HG03196 (cell line): ENCODE results near the gene BRD2.

ENCODE experiments used
- ATAC-seq: cut with Tn5 transposase; IDR thresholded peaks from one replicate; pipeline ENCODE4 v1.9.1; 2021; ENCODE audit not compliant: unreplicated experiment

BRD2 gene

DNA sequence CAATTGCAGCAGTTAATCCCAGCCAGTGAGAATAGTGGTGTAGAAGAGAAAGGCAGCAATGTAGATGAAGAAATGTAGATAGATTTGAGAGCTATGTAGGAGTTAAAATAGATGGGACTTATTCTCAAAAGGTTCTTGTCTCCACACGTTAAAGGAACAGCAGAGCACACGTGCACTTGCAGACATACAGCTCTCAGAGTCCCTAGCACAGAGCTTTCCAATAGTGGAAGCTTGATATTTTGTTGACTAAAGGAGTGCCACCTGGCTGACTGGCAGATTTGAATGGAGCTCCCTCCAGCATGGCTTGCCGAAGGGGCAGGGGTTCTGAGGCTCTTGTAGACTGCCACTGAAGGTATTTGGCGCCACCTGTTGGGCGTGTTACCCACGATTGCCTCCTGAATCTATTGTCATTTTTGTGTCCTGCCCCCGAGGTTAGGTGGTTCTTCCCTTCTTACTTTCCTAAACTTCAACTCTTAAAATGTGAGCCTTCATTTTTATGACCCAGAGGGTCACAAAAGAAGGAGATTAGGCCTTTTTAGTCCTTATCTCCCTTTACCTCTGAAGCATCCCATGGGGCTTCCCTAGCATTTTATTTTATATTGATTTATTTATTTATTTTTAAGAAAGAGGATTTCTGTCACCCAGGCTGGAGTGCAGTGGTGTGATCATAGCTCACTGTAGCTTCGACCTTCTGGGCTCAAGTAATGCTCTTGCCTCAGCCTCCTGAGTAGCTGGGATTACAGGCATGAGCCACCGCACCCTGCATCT lies 16.4 kb downstream of the BRD2 start:
- ATAC-seq: peak; percentile 66

DNA sequence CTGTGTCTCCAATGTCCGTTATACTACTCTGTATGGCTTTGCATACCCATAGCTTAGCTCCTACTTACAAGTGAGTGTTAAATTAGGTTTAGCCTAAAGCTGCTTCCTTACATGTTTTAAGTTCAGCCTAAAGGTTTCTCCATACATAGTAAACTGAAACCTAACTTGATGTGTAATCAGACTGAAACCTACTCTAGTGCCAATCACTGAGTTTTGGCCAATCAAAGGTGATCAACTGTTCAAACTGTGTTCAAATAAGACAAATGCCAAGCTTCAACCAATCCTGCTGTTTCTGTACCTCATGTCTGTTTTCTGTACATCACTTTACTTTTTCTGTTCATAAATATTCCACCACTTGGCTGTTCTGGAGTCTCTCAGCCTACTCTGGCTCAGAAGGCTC lies 21.0 kb downstream of the BRD2 start:
- no peak for ATAC-seq

- no peak for ATAC-seq
Measured at GRCh38 chr6:32991972-32992371, 23.6 kb downstream of the BRD2 start.

DNA sequence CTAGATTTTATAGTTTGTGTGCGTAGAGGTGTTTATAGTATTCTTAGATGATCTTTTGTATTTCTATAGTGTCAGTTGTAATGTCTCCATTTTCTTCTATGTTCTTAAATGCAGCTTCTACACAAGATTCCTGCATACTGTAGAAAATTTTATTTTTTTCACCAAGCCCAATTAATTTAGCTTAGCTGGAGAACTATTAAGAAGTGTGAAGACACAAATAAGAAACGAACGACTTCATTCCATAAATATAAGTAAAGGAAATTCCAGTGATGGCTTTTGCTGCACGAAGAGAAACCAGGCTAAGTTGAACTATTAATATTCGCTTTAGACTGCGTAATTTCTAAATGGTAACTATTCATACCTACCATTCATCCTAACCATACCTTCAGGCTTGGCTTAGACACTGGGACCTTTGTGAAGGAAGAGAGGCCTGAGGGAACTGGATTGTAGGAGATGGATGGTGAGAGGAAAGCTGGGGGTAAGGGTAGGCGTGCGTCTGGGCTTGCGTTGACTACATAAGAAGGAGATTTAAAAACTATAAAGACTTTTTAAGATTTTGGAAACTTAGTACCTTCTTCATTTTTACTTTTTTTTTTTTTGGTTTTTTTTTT lies 25.1 kb downstream of the BRD2 start:
- no peak for ATAC-seq

GRCh38 chr6:32995448-32995847 lies 27.1 kb downstream of the BRD2 start:
- ATAC-seq: no peak

DNA sequence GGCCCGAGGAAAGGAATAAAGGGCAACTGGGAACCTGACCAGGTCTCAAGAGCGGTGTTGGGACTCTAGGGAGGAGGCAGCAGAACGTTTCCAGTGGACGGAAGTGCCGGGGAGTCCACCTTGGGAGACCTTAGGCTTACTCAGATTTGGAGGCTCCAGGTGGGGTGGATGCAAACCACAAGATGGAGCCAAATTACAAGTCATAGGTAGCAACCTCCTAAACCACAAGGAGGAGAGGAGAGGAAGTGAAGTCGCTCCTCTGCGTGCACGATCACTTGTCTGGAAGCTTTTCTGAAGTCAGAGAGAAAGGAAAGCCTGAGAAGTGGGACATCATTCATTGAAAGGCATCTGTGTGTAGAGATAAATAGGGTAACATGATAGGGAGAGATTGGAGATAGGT lies 31.7 kb downstream of the BRD2 start:
- no peak for ATAC-seq

DNA sequence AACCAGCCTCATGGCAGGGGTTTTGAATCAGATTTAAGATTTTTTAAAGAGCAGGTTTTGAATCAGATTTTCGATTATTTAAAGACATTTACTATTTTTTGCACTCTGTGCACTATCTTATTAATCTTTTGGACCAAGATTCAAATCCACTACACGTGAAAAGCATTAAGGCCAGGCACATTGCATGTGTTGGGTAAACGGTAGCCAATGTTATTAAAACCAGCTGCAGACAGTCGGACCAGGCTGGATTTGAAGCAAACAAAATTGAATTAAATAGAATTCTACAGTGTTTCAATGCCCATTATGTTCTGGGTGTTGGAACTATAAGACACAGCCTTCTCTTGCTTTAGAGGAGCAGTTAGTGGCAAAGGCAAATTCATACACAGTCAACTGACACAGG lies 33.3 kb downstream of the BRD2 start:
- ATAC-seq: no peak

DNA sequence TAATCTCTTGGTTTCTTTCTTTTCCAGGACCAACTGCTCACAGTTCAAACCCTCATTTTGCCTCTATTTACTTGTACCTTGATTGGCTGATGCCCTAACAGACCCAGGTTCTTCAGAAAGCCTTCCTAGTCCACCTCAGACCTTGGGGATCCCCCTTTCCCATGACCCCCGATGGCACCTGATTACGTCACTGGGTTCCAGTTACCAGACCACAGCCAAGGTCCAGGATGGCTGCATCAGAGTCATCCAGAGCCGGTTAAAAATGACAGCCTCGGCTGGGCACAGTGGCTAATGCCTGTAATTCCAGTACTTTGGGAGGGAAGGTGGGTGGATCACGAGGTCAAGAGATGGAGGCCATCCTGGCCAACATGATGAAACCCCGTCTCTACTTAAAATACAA lies 36.5 kb downstream of the BRD2 start:
- ATAC-seq: no peak

DNA sequence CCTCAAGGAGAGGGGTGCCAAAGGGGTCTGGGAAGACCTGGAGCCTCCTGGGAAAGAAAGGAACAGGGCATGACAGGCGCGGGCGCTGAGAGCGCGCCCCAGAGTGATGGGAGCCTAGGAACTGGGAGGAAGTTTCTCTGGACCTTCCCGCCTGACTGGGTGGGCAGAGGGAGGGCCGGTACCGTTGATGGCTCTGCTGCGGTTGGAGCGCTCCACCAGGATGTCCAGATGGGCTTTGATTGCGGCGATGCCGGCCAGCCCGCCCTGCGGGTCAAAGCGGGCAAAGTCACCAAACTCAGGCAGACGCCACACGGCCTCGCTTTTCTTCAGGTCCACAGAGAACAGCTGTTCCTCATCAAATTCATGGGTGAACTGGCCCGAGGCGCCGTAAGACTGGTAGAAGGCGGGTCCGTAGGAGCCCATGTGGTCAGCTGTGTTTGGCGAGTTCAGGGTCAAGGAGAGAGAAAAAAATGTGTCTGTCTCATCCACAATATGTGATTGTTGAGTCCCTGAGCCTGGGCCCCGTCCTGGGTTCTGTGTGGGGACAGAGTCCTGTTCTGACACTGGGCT lies 39.5 kb downstream of the BRD2 start:
- ATAC-seq: no peak

GRCh38 chr6:33008944-33009861 lies 40.8 kb downstream of the BRD2 start, which contains the start of gene HLA-DOA:
HLA-DOA (minus strand) TSS chr6:33009591.
- peak; percentile 70 for ATAC-seq

- no peak for ATAC-seq
Measured at GRCh38 chr6:33010356-33010755, 42.0 kb downstream of the BRD2 start.

DNA sequence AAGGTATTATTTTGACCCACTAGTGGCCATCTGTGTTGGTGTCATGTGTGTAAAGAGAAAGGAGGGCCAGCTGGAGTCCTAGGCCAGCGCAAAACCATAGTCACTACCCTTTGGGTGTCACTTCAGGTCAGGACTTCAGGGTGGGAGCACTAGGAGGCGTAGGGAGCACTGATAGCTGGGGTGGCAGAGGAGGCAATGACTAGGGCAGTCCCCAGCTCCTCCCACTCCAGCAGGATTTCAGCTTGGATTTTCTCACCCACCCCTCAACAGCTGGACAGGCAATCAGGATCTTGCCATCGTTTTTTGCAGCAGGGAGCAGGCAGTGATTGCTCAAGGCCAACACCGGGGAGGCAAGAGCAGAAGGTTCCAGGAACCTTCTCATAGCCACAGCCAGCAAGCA lies 45.2 kb downstream of the BRD2 start:
- no peak for ATAC-seq

GRCh38 chr6:33014841-33015634 lies 46.6 kb downstream of the BRD2 start:
- ATAC-seq: no peak

GRCh38 chr6:33015798-33016197 lies 47.4 kb downstream of the BRD2 start:
- ATAC-seq: no peak

DNA sequence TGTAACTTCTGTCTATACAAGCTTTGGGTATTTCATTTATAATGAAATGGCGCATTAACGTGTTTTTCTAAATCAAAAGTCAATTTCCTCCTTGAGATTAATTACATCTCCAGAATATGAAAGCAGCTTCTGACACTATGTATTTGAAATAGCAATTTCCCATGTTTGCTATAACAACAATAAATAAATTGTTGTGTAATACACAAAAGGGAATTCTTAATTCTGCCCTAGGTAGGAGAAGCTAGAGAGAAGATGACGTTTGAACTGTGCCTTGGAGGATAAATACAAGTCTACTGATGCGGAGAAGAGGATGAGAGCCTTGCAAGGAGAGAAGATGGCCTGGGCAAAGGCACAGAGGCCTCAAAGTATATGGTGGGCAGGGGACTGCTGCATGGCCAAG lies 48.6 kb downstream of the BRD2 start:
- ATAC-seq: no peak

DNA sequence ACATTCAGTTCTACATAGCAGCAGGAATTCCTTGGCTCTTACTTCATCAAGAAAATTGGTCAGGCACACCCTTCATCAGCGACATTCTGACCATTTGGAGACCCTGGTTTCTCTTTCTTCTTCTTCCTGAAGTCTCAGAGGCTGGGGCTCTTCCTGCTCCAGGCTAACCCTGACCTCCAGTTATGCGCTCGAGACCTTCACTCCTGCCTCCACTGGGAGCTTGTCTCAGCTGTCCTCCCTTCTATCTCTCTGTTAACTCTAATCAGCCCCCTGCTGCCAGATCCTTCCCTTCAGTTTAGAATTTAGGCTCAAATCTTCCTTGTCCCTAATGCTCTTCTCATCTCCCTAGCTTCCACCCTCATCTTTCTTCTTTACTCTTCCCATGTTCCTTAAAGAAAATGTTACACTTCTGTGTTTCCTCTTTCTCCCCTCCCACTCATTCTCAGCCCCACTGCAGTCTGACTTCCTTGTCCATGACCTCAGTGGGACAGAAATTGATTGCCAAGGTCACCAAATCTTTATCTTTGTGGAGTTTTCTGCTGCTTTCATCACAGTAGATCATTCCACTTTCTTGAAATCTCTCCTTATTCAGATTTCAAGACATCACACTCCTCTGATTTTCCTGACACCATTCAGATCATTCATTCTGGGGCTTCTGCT lies 49.4 kb downstream of the BRD2 start:
- no peak for ATAC-seq

DNA sequence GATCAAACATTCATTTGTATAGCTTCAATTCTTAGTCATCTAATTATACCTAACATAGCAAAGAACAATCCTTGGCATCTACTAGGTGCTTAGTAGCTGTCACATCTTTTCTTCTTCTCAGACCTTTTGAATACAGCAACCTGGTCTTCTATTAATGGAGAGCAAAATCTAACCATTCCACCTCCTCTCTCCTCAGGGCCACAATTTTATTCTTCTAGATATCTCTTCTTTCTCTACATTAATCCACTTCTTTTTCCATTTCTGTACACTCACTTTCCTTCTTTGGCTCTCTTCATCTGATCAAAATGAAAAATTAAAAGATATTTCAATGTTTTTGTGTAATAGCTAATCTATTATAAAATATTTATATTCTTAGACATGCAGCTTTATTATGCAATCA lies 50.0 kb downstream of the BRD2 start:
- ATAC-seq: no peak

- ATAC-seq: peak; percentile 46
Measured at GRCh38 chr6:33018904-33019303, 50.5 kb downstream of the BRD2 start.

GRCh38 chr6:33019372-33019771 lies 51.0 kb downstream of the BRD2 start:
- ATAC-seq: no peak

DNA sequence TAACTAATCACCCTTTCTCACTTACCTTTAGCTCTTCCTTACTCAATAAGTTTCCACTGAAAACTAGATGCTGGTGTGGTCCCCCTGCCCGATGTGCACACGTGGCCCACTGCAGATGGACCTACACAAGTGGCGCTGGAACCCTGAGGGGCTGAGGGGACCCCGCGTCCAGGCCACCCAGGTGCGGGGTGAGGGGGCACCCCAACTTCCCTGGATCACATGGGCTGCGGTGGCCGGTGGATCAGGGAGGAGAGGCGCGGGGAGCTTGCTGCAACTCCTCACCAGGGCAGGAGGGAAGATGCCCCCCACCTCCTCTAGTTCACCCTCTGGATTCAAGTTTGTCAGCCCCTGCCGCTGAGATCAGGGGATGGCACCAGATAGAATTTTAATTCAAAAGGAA lies 53.5 kb downstream of the BRD2 start:
- no peak for ATAC-seq
